ENCODE measurements around the gene ADAM23. TPM values are rescaled to one million over a fixed set of nuclear protein-coding genes. Genes with fewer than 3 reads are reported as not detected.

Gene ADAM23
- total and polyA plus RNA-seq, 2 experiments from 2014 or later, result 11.8 to 15.9 TPM

DNA sequence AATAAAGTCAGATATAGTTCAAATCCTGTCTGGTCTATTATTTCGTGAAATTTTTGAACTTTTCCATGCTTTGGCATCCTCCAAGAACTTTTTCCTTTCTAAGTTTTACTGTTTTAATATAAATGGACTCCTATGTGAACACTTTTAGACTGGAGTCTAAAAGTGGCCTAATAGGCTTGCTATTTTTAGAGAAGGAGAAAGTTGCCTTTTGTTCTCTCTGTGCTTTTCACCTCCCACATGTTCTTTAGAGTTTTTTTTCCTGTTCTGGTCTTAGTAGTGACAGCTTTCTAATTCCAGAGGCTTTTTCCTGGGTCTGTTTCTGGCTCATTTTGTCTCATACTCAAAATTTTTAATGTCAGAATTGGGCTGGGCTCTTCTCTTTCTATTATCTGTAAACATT, 72.2 kb downstream of the ADAM23 start (continued):
- TF ChIP-seq, protein P1, sequence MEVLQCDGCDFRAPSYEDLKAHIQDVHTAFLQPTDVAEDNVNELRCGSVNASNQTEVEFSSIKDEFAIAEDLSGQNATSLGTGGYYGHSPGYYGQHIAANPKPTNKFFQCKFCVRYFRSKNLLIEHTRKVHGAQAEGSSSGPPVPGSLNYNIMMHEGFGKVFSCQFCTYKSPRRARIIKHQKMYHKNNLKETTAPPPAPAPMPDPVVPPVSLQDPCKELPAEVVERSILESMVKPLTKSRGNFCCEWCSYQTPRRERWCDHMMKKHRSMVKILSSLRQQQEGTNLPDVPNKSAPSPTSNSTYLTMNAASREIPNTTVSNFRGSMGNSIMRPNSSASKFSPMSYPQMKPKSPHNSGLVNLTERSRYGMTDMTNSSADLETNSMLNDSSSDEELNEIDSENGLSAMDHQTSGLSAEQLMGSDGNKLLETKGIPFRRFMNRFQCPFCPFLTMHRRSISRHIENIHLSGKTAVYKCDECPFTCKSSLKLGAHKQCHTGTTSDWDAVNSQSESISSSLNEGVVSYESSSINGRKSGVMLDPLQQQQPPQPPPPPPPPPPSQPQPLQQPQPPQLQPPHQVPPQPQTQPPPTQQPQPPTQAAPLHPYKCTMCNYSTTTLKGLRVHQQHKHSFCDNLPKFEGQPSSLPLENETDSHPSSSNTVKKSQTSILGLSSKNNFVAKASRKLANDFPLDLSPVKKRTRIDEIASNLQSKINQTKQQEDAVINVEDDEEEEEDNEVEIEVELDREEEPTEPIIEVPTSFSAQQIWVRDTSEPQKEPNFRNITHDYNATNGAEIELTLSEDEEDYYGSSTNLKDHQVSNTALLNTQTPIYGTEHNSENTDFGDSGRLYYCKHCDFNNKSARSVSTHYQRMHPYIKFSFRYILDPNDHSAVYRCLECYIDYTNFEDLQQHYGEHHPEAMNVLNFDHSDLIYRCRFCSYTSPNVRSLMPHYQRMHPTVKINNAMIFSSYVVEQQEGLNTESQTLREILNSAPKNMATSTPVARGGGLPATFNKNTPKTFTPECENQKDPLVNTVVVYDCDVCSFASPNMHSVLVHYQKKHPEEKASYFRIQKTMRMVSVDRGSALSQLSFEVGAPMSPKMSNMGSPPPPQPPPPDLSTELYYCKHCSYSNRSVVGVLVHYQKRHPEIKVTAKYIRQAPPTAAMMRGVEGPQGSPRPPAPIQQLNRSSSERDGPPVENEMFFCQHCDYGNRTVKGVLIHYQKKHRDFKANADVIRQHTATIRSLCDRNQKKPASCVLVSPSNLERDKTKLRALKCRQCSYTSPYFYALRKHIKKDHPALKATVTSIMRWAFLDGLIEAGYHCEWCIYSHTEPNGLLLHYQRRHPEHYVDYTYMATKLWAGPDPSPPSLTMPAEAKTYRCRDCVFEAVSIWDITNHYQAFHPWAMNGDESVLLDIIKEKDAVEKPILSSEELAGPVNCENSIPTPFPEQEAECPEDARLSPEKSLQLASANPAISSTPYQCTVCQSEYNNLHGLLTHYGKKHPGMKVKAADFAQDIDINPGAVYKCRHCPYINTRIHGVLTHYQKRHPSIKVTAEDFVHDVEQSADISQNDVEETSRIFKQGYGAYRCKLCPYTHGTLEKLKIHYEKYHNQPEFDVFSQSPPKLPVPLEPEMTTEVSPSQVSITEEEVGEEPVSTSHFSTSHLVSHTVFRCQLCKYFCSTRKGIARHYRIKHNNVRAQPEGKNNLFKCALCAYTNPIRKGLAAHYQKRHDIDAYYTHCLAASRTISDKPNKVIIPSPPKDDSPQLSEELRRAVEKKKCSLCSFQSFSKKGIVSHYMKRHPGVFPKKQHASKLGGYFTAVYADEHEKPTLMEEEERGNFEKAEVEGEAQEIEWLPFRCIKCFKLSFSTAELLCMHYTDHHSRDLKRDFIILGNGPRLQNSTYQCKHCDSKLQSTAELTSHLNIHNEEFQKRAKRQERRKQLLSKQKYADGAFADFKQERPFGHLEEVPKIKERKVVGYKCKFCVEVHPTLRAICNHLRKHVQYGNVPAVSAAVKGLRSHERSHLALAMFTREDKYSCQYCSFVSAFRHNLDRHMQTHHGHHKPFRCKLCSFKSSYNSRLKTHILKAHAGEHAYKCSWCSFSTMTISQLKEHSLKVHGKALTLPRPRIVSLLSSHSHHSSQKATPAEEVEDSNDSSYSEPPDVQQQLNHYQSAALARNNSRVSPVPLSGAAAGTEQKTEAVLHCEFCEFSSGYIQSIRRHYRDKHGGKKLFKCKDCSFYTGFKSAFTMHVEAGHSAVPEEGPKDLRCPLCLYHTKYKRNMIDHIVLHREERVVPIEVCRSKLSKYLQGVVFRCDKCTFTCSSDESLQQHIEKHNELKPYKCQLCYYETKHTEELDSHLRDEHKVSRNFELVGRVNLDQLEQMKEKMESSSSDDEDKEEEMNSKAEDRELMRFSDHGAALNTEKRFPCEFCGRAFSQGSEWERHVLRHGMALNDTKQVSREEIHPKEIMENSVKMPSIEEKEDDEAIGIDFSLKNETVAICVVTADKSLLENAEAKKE (CRISPR knock-in tag; IDR thresholded peaks at IDR 0.05), result no peak
- TF ChIP-seq, protein P2, sequence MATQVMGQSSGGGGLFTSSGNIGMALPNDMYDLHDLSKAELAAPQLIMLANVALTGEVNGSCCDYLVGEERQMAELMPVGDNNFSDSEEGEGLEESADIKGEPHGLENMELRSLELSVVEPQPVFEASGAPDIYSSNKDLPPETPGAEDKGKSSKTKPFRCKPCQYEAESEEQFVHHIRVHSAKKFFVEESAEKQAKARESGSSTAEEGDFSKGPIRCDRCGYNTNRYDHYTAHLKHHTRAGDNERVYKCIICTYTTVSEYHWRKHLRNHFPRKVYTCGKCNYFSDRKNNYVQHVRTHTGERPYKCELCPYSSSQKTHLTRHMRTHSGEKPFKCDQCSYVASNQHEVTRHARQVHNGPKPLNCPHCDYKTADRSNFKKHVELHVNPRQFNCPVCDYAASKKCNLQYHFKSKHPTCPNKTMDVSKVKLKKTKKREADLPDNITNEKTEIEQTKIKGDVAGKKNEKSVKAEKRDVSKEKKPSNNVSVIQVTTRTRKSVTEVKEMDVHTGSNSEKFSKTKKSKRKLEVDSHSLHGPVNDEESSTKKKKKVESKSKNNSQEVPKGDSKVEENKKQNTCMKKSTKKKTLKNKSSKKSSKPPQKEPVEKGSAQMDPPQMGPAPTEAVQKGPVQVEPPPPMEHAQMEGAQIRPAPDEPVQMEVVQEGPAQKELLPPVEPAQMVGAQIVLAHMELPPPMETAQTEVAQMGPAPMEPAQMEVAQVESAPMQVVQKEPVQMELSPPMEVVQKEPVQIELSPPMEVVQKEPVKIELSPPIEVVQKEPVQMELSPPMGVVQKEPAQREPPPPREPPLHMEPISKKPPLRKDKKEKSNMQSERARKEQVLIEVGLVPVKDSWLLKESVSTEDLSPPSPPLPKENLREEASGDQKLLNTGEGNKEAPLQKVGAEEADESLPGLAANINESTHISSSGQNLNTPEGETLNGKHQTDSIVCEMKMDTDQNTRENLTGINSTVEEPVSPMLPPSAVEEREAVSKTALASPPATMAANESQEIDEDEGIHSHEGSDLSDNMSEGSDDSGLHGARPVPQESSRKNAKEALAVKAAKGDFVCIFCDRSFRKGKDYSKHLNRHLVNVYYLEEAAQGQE (IDR thresholded peaks at IDR 0.05; ENCODE audit: unreplicated experiment), result no peak

DNA sequence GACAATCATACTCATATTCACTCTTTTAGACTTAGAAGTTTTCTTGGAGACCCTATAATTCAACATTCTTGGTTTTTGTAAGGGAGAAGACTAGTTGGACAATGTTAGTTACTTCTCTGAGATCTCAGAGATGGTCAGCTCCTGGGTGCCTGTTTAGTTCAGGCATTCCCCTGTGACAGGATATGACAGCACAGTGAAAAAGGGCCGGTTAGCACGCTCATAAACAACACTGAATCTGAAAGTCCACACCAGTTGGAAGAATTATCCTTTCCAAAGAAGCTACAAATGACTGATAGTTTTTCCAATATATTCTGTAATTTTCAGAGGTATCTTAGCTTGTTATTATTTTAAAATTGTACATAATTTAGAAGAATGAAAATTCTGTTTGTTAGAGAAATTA, 75.7 kb downstream of the ADAM23 start:
- no peak overlapping the region for H3K4me2 ChIP-seq
- no peaks in the 10 kb centered on the region; the same call in 1 of the 2 replicates for H3K9me2 ChIP-seq (ENCODE audit: insufficient read depth)
- H3F3A ChIP-seq (replicated peaks; ENCODE audit: low read depth), result no peaks in the 10 kb centered on the region
- no peaks in the 10 kb centered on the region for H3K27me3 ChIP-seq (ENCODE audit: insufficient read depth)
- H2AFZ ChIP-seq, result no peak overlapping the region
- H3K27ac ChIP-seq (ENCODE audit: low read depth), result no peak overlapping the region
- DNase-seq (ENCODE audit: low spot score) (no peak), ATAC-seq (no peak)
- Mint-ChIP-seq H3K4me3 (no peak overlapping the region), H3K36me3 (ENCODE audit: low read depth) (no peaks in the 10 kb centered on the region), H3K4me1 (peaks cover 14% of the 10 kb centered on the region), H3K27me3 (ENCODE audit: insufficient read depth, low read depth, poor library complexity) (no peaks in the 10 kb centered on the region), H3K27ac (no peak overlapping the region), H3K9me3 (no peaks in the 10 kb centered on the region)
- no peaks in the 10 kb centered on the region for H3K79me2 ChIP-seq (replicated peaks; ENCODE audit: insufficient read depth)
- H3K36me3 ChIP-seq (ENCODE audit: insufficient read depth), result no peaks in the 10 kb centered on the region
- no peak overlapping the region for H3K4me3 ChIP-seq
- H4K20me1 ChIP-seq (replicated peaks; ENCODE audit: insufficient read depth), result no peaks in the 10 kb centered on the region
- H3K4me1 ChIP-seq (ENCODE audit: insufficient read depth), result no peaks in the 10 kb centered on the region; the same call in 1 of the 2 replicates
- TF ChIP-seq CREB1 (CRISPR knock-in tag; IDR thresholded peaks at IDR 0.05; ENCODE audit: low read depth) (no peak), STAT1 (IDR thresholded peaks at IDR 0.05; ENCODE audit: unreplicated experiment) (no peak), EZH2phosphoT487 (IDR thresholded peaks at IDR 0.05; ENCODE audit: unreplicated experiment) (no peak), JUNB (IDR thresholded peaks at IDR 0.05; ENCODE audit: unreplicated experiment) (no peak), ZNF331 (CRISPR knock-in tag; IDR thresholded peaks at IDR 0.05; ENCODE audit: low read depth) (no peak), ZNF114 (CRISPR knock-in tag; IDR thresholded peaks at IDR 0.05) (no peak), EZH2 (IDR thresholded peaks at IDR 0.05; ENCODE audit: low read depth, unreplicated experiment) (no peak)
- TF ChIP-seq, protein P3, sequence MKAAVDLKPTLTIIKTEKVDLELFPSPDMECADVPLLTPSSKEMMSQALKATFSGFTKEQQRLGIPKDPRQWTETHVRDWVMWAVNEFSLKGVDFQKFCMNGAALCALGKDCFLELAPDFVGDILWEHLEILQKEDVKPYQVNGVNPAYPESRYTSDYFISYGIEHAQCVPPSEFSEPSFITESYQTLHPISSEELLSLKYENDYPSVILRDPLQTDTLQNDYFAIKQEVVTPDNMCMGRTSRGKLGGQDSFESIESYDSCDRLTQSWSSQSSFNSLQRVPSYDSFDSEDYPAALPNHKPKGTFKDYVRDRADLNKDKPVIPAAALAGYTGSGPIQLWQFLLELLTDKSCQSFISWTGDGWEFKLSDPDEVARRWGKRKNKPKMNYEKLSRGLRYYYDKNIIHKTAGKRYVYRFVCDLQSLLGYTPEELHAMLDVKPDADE (IDR thresholded peaks at IDR 0.05), result no peak
- TF ChIP-seq, protein P2 (IDR thresholded peaks at IDR 0.05; ENCODE audit: unreplicated experiment), result no peak

Data from GM23338 (cell line).